OCI-LY3 (cell line): ENCODE data around the gene WDR46.

Source experiments
- H2AFZ ChIP-seq: fragments of 200-600, 300-600 bp; shearing (Covaris generic); 2 replicates; pipeline ENCODE4 v1.6.0; 2014; ENCODE audit warnings: antibody characterized with exemption, low read depth, low read length
- H3K27ac ChIP-seq: fragments of 200-600, 300-600 bp; sonication (generic); 2 replicates; pipeline ENCODE4 v1.5.1; 2014; ENCODE audit warnings: mild to moderate bottlenecking, low read length, moderate library complexity, mixed read lengths
- H3K27me3 ChIP-seq: fragments of 200-600, 300-600 bp; sonication (generic); 2 replicates; pipeline ENCODE4 v1.6.1; 2014; ENCODE audit warnings: low read depth, low read length, mixed read lengths
- H3K36me3 ChIP-seq: fragments of 200-600, 300-600 bp; sonication (generic); replicated peaks from 2 replicates; pipeline ENCODE3; 2014; ENCODE audit warnings: low read depth, low read length, mixed read lengths
- H3K4me1 ChIP-seq: fragments of 300-600, 200-600 bp; sonication (generic); 2 replicates; pipeline ENCODE4 v1.6.1; 2014; ENCODE audit warnings: low read length, mixed read lengths
- H3K4me2 ChIP-seq: fragments of 200-600, 300-600 bp; sonication (generic); 2 replicates; pipeline ENCODE4 v1.6.1; 2014; ENCODE audit warnings: low read length, mixed read lengths
- H3K4me3 ChIP-seq: fragments of 300-600, 200-600 bp; sonication (generic); 2 replicates; pipeline ENCODE4 v1.5.1; 2014; ENCODE audit warnings: antibody characterized with exemption, mild to moderate bottlenecking, low read length, moderate library complexity
- H3K79me2 ChIP-seq: fragments of 300-600, 200-600 bp; shearing (Covaris generic); 2 replicates; pipeline ENCODE4 v1.6.1; 2014; ENCODE audit warnings: mild to moderate bottlenecking, low read length, mixed read lengths
- H3K9ac ChIP-seq: fragments of 300-600, 200-600 bp; shearing (Covaris generic); 2 replicates; pipeline ENCODE4 v1.6.0; 2014; ENCODE audit warnings: mild to moderate bottlenecking, low read length, moderate library complexity
- H3K9me3 ChIP-seq: fragments of 200-600, 300-600 bp; shearing (Covaris generic); 2 replicates; pipeline ENCODE4 v1.6.1; 2014; ENCODE audit warnings: low read length, mixed read lengths; ENCODE audit not compliant: insufficient read depth
- H4K20me1 ChIP-seq: fragments of 200-600, 300-600 bp; sonication (generic); 2 replicates; pipeline ENCODE4 v1.6.1; 2016; ENCODE audit warnings: low read length, mixed read lengths; ENCODE audit not compliant: insufficient read depth
- EZH2phosphoT487 ChIP-seq: fragments of 200-600 bp; shearing (Covaris generic); IDR thresholded peaks from 2 replicates; pipeline ENCODE4 v1.6.1; 2018; ENCODE audit warnings: antibody characterized with exemption, mixed run types, low read depth
- TF ChIP-seq, protein P1 (sequence below): fragments of 200-600, 300-600 bp; sonication (generic); IDR thresholded peaks from 2 replicates; pipeline ENCODE4 v1.5.1; 2014; ENCODE audit warnings: antibody characterized with exemption, low read length, low read depth

The WDR46 gene

GRCh38 chr6:33247977-33248642 lies 40.9 kb downstream of the WDR46 start:
- Histone ChIP-seq H3K27me3 (peaks cover 4% of the 10 kb centered on the region; the same call in 1 of the 2 replicates), H3K4me1 (peaks cover 7% of the 10 kb centered on the region), H3K4me3 (peak overlapping the region; percentile 99), H3K4me2 (peak overlapping the region; percentile 99), H3K9ac (peak overlapping the region; percentile 74), H3K36me3 (peaks cover 3% of the 10 kb centered on the region), H4K20me1 (no peaks in the 10 kb centered on the region), H3K9me3 (no peaks in the 10 kb centered on the region), H2AFZ (peak overlapping the region; percentile 98), H3K27ac (peak overlapping the region; percentile 39), H3K79me2 (no peaks in the 10 kb centered on the region; the same call in 1 of the 2 replicates)
- TF ChIP-seq EZH2phosphoT487: no peak
- TF ChIP-seq, protein P1, sequence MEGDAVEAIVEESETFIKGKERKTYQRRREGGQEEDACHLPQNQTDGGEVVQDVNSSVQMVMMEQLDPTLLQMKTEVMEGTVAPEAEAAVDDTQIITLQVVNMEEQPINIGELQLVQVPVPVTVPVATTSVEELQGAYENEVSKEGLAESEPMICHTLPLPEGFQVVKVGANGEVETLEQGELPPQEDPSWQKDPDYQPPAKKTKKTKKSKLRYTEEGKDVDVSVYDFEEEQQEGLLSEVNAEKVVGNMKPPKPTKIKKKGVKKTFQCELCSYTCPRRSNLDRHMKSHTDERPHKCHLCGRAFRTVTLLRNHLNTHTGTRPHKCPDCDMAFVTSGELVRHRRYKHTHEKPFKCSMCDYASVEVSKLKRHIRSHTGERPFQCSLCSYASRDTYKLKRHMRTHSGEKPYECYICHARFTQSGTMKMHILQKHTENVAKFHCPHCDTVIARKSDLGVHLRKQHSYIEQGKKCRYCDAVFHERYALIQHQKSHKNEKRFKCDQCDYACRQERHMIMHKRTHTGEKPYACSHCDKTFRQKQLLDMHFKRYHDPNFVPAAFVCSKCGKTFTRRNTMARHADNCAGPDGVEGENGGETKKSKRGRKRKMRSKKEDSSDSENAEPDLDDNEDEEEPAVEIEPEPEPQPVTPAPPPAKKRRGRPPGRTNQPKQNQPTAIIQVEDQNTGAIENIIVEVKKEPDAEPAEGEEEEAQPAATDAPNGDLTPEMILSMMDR: peak; percentile 68

DNA sequence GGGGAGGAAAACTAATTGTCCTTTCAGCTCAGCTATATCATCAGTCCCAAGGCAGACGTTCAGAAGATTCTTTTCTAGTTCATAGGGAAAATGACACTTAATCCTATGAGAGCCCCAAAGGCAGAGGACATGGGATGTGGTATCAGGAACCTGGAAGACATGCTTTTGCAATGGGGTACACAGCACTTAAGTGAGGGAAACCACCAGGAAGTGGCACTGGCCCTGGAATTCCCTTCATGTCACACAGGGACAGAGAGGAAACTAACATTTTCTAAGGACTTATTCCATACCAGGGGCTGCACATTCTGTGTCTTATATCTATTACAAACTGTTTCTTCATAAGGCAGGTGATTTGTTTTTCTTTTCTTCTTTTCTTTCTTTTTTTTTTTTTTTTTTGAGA lies 45.6 kb downstream of the WDR46 start:
- H3K4me3 ChIP-seq: no peak overlapping the region
- no peaks in the 10 kb centered on the region for H3K79me2 ChIP-seq
- H3K27me3 ChIP-seq: peaks cover 10% of the 10 kb centered on the region
- H3K36me3 ChIP-seq: no peaks in the 10 kb centered on the region
- H3K27ac ChIP-seq: no peak overlapping the region
- TF ChIP-seq EZH2phosphoT487: no peak
- TF ChIP-seq, protein P1: no peak
- no peak overlapping the region for H3K9ac ChIP-seq
- H3K9me3 ChIP-seq: no peaks in the 10 kb centered on the region
- H2AFZ ChIP-seq: no peak overlapping the region
- no peak overlapping the region for H3K4me2 ChIP-seq
- no peaks in the 10 kb centered on the region for H4K20me1 ChIP-seq
- H3K4me1 ChIP-seq: peaks cover 4% of the 10 kb centered on the region; the same call in 1 of the 2 replicates

GRCh38 chr6:33241968-33242367 lies 47.1 kb downstream of the WDR46 start:
- Histone ChIP-seq H3K27me3 (peaks cover 10% of the 10 kb centered on the region), H3K4me3 (no peak overlapping the region), H2AFZ (no peak overlapping the region), H4K20me1 (no peaks in the 10 kb centered on the region), H3K9me3 (no peaks in the 10 kb centered on the region), H3K36me3 (no peaks in the 10 kb centered on the region), H3K4me2 (peak overlapping the region; percentile 18; the same call in 1 of the 2 replicates), H3K4me1 (peaks cover 4% of the 10 kb centered on the region; the same call in 1 of the 2 replicates), H3K79me2 (no peaks in the 10 kb centered on the region), H3K27ac (no peak overlapping the region), H3K9ac (no peak overlapping the region)
- no peak for TF ChIP-seq EZH2phosphoT487
- TF ChIP-seq, protein P1: no peak

DNA sequence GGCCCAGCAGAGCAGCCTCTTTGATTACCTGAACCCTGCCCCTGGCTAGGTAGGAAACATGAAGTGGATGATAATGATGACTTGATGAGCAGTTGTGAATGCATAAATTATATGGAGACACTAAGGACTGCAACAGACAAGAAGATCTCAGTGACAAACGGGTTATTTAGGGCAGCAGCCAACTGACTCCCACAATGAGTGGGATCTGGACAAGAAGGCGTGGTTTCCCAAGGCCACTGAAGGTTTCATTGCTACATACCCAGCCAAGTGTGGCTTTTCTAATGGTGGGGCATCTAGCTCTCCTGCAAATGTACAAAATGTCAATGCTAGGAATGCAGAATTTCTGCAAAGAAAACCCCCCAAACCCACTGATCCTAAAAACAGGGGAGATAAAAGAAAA lies 51.3 kb downstream of the WDR46 start:
- no peaks in the 10 kb centered on the region for H3K79me2 ChIP-seq
- peaks cover 5% of the 10 kb centered on the region for H3K27me3 ChIP-seq
- H3K4me2 ChIP-seq: no peak overlapping the region
- no peaks in the 10 kb centered on the region for H4K20me1 ChIP-seq
- no peaks in the 10 kb centered on the region for H3K36me3 ChIP-seq
- H3K9ac ChIP-seq: no peak overlapping the region
- TF ChIP-seq, protein P1: no peak
- TF ChIP-seq EZH2phosphoT487: no peak
- no peaks in the 10 kb centered on the region for H3K9me3 ChIP-seq
- H3K27ac ChIP-seq: no peak overlapping the region
- H3K4me1 ChIP-seq: peaks cover 4% of the 10 kb centered on the region; the same call in 1 of the 2 replicates
- H3K4me3 ChIP-seq: no peak overlapping the region
- H2AFZ ChIP-seq: no peak overlapping the region
